ENCODE data around the gene LHFPL6. TPM values are rescaled to one million over a fixed set of nuclear protein-coding genes. Genes with fewer than 3 reads are reported as not detected.

The LHFPL6 gene
- 10 to 100 TPM in 1 of 3 donors, 1 to 10 TPM in 2; 4.9 to 26.1 (median 8.3) TPM for total RNA-seq
- long read RNA-seq, donor 1, partial matches to known transcripts: 0 of 3 reads
- long read RNA-seq, donor 1, other reads (novel, unspliced or antisense): 3 of 3 reads
- long read RNA-seq, donor 2: 0 reads

- intact Hi-C loops (cut with DNase I, micrococcal nuclease): no loop called here
- ATAC-seq: peak; percentile 95
- Histone ChIP-seq H3K9me3 (no peaks in the 10 kb centered on the region), H3K36me3 (ENCODE audit: low read depth) (no peaks in the 10 kb centered on the region), H3K4me3 (peak within 1 kb of the TSS; percentile 31), H3K4me1 (ENCODE audit: low read depth) (peaks cover 5% of the 10 kb centered on the region)
- peak; percentile 70 to 74 (median 72) for DNase-seq
- TF ChIP-seq CTCF (IDR thresholded peaks at IDR 0.05): no peak
Observed at GRCh38 chr13:39602614-39603366, at the start of gene LHFPL6. Gene LHFPL6, minus strand, starts transcription at chr13:39603193.

- no peak for TF ChIP-seq CTCF (IDR thresholded peaks at IDR 0.05)
- DNase-seq: no peak
- Histone ChIP-seq H3K36me3 (ENCODE audit: low read depth) (no peaks in the 10 kb centered on the region), H3K9me3 (no peaks in the 10 kb centered on the region), H3K4me1 (ENCODE audit: low read depth) (no peaks in the 10 kb centered on the region), H3K4me3 (no peak overlapping the region)
- intact Hi-C loops (cut with DNase I, micrococcal nuclease): no loop called here
- no peak for ATAC-seq
Observed at GRCh38 chr13:39646122-39646521, 43.1 kb upstream of the LHFPL6 start.

DNA sequence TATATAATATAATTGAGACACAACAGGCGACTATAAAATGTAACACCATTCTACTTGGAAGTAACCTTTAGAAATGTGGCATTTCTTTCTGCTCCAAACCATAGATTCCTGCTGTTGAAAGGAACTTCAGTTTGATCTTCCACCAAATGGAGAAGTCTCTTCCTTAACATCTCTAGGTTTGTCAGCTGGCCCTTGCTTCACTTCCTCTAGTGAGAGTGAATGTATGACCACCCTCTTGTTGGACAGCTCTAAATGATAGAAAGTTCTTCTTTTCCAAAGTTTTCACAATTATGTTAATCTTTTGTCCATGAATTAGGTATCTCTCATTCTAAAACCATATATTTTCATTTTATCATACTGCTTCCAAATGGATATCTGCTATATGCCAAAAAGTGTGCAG, 38.7 kb upstream of the LHFPL6 start:
- ATAC-seq: no peak
- no peak for DNase-seq
- Histone ChIP-seq H3K4me3 (no peak overlapping the region), H3K9me3 (no peaks in the 10 kb centered on the region), H3K36me3 (ENCODE audit: low read depth) (no peaks in the 10 kb centered on the region), H3K4me1 (ENCODE audit: low read depth) (no peaks in the 10 kb centered on the region)
- no peak for TF ChIP-seq CTCF (IDR thresholded peaks at IDR 0.05)
- intact Hi-C loops (cut with DNase I, micrococcal nuclease): no loop called here

- Histone ChIP-seq H3K4me3 (no peak overlapping the region), H3K4me1 (ENCODE audit: low read depth) (no peaks in the 10 kb centered on the region), H3K9me3 (no peaks in the 10 kb centered on the region), H3K36me3 (ENCODE audit: low read depth) (no peaks in the 10 kb centered on the region)
- intact Hi-C loops (cut with DNase I, micrococcal nuclease): no loop called here
- ATAC-seq: no peak
- no peak for TF ChIP-seq CTCF (IDR thresholded peaks at IDR 0.05)
- DNase-seq: no peak
Observed at GRCh38 chr13:39637890-39638289, 34.9 kb upstream of the LHFPL6 start.

GRCh38 chr13:39635564-39635963, 32.6 kb upstream of the LHFPL6 start:
- no peaks in the 10 kb centered on the region for H3K9me3 ChIP-seq
- ATAC-seq: no peak
- H3K4me1 ChIP-seq (ENCODE audit: low read depth): no peaks in the 10 kb centered on the region
- no peak for DNase-seq
- no peak for TF ChIP-seq CTCF (IDR thresholded peaks at IDR 0.05)
- intact Hi-C loops (cut with DNase I, micrococcal nuclease): no loop called here
- no peak overlapping the region for H3K4me3 ChIP-seq
- H3K36me3 ChIP-seq (ENCODE audit: low read depth): no peaks in the 10 kb centered on the region
